Measurements from ENCODE around the gene IRF8.
A peak's percentile ranks its signal among the peaks of the same experiment; 100 is the strongest.

IRF8 gene

DNA sequence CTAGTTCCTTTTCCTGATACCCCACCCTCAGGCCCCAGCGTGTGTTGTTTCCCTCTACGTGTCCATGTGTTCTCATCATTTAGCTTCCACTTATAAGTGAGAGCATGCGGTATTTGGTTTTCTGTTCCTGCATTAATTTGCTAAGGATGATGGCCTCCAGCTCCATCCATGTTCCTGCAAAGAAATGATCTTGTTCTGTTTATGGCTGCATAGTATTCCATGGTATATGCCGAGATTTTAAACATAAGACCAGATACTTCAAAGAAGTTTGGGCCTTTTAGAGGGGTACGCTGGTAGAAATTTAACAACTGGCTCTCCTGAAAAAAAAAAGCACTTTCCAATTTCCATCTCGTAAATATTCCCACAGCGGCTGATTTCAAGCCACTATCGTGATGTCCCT lies 59.8 kb downstream of the IRF8 start:
- no peak for DNase-seq (ENCODE audit: low read depth, low spot score)

- DNase-seq (ENCODE audit: low read depth, low spot score): no peak
These were observed 60.7 kb downstream of the IRF8 start for GRCh38 chr16:85959686-85960085.

GRCh38 chr16:85960486-85961046 lies 61.6 kb downstream of the IRF8 start:
- no peak for DNase-seq (ENCODE audit: low read depth, low spot score)

GRCh38 chr16:85961988-85962915 lies 63.3 kb downstream of the IRF8 start:
- peak; percentile 17 for DNase-seq (ENCODE audit: low read depth, low spot score)

GRCh38 chr16:85963753-85964285 lies 64.9 kb downstream of the IRF8 start:
- no peak for DNase-seq (ENCODE audit: low read depth, low spot score)

GRCh38 chr16:85965125-85965524 lies 66.2 kb downstream of the IRF8 start:
- no peak for DNase-seq (ENCODE audit: low read depth, low spot score)

GRCh38 chr16:85967111-85967510 lies 68.1 kb downstream of the IRF8 start:
- no peak for DNase-seq (ENCODE audit: low read depth, low spot score)

DNA sequence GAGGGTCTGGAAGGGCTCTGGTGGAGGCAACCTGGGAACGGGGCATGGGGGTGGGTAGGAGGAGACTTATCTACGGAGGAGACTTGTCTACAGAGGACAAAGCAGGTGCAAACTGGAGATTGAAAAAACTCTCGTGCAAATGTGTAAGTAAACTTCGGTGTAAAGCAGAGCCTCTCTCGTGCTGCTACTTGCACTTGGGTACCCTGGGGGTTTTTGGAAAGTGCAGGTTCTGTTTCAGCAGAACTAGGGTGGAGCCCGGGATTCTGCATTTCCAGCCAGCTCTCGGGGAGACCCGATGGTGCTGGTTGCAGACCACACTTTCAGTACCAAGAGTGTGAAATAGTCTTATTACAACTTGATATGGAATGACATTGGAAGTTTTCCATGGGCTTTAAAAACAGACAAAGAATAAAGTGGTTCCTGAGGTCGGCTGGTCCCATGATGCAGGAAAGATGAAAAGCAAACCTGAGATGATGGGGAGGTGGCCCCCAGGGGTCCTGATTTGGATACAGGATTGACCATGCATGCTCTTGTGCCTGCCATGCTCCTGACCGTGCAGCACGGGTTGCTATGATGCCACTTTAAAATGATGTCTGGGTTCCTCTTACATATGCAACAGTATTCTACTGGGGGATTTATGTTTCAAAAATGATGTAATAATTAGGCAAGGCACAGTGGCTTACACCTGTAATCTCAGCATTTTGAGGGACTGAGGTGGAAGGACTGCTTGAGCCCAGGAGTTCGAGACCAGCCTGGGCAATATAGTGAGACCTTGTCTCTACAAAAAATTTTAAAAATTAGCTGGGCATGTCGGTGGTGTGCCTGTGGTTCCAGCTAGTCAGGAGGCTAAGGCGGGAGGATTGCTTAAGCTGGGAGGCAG lies 69.3 kb downstream of the IRF8 start:
- no peak for DNase-seq (ENCODE audit: low read depth, low spot score)

DNA sequence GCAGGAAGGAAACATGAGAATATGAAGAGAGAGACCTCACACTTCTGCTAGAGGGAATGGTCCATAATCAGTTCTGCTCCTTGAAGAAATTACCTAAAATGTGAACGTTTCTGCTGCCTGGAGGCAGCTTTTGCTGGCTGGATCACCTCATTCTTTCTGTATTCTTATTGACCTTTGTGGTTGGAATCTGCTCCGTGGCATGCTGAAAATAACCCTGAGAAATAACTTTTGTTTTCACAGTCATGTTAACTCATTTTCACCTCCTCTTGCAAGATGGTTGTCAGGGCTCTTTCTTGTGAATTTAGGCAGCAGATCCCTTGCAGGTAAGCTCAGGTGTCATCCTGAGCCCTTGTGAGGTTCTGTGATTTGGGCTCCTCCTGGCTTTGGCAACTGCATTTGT lies 70.2 kb downstream of the IRF8 start:
- DNase-seq (ENCODE audit: low read depth, low spot score): no peak

DNA sequence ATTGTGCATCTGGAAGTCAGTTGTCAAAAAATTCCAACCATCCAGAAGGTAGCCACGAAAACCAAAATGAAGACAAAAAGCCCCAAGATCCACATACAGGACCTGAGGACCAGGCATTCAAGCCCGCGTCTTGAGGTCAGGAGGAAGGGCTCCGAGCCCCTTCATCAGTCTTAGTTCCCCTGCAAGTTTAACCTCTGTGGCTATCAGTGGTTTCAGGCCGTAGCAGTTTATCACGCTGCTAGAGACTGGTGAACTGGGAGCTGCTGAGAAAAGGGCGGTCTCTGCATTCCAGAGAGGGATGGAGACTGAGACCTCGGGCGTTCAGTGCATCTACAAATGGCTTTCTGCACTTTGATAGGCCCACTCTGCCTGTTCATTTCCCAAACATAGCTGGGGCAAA lies 70.6 kb downstream of the IRF8 start:
- peak; percentile 59 for DNase-seq (ENCODE audit: low read depth, low spot score)

- peak; percentile 9 for DNase-seq (ENCODE audit: low read depth, low spot score)
These were observed 71.2 kb downstream of the IRF8 start for GRCh38 chr16:85970016-85970733.

GRCh38 chr16:85970738-85971137 lies 71.8 kb downstream of the IRF8 start:
- peak; percentile 47 for DNase-seq (ENCODE audit: low read depth, low spot score)
